T-helper 1 cell treated with Interleukin-12 subunit alpha and Interleukin-12 subunit beta and Interleukin-4 antibody, amounts not matched to agents 30 ng/mL and 1 ng/mL, for 36 hours (primary cell): Measurements from ENCODE around the gene TMEM250. TPM values are rescaled to one million over a fixed set of nuclear protein-coding genes. Genes with fewer than 3 reads are reported as not detected.
"Not testable (repeated sequence)": the region's sequence is repeated elsewhere in the genome, so short reads cannot be mapped to it uniquely, and the experiment has no call there.

Experiments
- intact Hi-C: fragments of 100-400 bp; cut with micrococcal nuclease; formaldehyde crosslinking; loops from one replicate; pipeline ENCODE4 v1.15.1; 2024
- total RNA-seq: library from RNA; stranded (reverse); gene quantifications from 2 replicates; pipeline ENCODE4 v1.2.3, GENCODE V29; 2022

The TMEM250 gene
- 50.0 and 52.5 TPM in 2 replicates for total RNA-seq

DNA sequence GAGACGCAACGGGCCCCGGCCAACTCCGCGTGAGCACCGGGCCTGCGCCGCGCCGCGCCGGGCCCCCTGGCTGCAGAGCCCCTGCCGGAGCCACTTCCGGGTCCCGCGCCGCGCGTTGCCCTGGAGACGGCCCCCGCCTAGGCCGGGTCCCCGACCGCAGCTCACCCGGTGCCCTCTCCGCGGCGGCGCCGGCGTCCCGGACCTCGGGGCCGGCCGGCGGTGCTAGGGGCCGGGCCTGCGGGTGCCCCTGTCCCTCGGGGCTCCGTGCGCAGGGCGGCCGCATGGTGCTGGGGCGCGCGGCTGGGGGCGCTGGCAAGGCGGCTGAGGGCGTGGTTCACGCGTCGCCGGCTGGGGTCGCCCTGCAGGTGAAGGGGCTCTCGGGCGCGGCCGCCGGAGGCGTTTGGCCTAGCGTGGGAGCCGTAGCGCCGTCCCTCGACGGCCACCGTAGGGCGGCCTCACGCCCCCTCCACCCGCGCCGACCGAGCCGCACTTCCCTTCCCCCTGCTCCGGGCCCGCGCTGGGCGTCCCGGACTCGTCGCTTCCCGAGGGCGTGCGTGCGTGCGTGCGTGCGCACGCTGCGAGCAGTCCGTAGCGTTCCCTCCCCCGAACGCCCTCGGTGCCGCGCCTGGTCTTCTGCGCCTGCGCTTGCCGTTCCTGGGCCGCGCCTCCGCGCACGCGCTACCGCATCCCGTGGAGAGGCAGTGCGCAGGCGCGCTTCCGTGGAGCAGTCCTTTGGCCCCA is at the start of gene TMEM250:
TSS of gene TMEM250 (minus strand) at position 556 of the 741 bp plus-strand sequence. CDS start 1,975 bp downstream, outside the sequence.
- intact Hi-C loops = loop anchor here (1.0 to 10.0 kb wide), 5 partner anchors 9 to 1496 kb away; partner anchors contain the start of genes CAMSAP1, EHMT1 and NOTCH1

GRCh38 chr9:136163248-136163850 is 44.7 kb upstream of the TMEM250 start:
- intact Hi-C loops = no loop called here

DNA sequence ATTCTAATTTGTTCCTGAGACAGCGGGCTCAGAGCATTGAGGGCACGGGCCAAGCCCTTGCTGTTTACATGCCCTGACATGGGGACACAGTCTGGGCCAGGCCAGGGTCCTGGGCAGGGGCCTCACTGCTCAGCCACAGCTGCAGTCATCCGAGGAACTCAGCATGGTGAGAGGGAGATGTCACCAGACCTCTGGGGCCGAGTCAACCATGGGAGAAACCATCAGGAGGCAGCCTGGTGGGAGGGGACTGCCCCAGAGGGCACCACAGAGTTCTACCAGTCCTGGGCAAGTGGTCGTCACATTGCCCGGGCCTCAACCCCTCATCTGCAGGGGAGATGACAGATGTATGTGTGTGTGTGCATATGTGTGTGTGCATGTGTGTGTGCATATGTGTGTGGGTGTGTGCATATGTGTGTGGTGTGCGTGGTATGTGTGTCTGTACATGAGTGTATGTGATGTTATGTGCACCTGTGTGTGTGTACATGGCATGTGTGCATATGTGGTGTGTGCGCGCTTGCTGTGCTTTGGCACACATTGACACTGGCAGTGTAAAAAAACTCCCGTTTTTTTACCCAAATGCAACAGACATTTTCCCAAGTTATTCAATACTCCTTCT is 42.4 kb upstream of the TMEM250 start:
- intact Hi-C loops = no loop called here

GRCh38 chr9:136160381-136160841 is 41.7 kb upstream of the TMEM250 start:
- intact Hi-C loops = no loop called here

DNA sequence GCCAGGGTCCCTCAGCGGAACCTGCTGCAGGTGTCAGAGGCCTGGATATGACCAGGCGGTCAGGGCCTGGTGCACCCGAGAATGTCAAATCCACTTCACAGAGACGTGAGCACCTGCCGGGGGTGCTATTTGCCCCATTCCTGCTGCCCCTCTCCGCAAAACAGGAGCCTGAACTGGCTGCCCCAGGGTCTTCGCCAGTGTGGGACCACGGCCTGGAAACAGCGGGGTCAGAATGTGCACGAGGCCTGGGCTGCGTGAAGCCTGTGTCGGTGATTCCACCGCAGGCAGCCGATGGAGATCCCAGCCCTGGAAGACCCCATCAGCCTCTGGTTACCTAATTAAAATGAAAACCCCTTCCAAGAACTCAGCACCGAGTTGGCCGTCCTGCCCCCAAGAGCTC is 41.2 kb upstream of the TMEM250 start:
- intact Hi-C loops = no loop called here

GRCh38 chr9:136157477-136158265 is 39.0 kb upstream of the TMEM250 start:
- intact Hi-C loops = no loop called here

DNA sequence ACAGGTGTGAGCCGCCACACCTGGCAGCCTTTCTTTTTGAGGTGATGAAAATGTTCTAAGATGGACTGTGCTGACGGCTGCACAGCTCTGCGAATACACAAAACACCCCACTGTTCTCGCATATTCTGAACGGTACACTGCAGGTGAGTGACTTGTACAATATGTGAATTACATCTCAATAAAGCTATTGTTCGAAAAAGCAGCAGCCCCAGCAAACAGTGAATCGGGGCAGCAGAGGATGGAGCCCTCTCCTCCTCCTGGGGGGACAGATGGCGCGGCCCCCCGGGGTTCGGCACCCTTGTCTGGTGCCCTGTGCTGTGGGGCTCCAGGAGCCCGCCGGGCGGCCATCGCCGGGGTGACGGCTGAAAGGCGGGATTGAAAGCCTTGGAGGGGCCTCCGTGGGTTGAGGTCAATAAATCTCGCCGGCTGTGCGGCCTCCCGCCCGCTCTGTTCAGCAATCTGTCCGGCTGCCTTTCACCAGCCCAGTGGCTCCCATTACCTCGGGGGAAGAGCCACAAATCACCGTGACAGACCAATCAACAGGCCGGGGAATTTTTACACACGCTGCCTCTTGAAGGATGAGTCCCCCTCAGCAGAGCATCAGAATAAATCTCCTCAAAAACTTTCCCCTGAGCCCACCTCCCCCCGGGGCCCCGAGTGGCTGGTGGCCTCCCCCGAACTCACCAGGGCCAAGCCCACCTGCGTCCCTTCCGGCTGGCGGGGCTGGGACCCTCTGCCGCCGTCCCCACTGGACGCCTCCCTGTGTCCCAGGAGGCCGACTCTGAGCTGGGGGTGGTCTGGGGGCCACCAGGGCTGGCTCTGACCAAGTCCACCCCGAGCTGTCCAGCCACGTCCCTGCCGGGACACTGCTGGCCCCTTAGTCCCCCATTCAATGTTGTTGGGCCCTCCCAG is 37.8 kb upstream of the TMEM250 start:
- intact Hi-C loops = no loop called here

DNA sequence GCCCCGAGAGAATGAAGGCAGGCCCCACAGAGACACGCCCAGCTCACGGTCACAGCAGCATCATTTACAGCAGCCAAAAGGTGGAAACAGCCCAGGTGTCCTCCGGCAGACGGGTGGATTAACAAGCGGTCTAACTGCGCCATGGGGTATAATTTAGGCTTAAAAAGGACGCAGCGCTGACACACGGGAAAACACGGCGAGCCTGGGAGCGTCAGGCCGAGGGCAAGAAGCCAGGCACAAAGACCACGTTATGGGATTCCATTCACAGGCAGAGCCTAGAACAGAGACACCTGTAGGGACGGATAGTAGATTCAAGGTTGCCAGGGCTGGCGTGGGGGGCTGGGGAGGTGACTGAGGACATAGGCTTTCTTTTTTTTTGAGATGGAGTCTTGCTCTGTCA is 36.9 kb upstream of the TMEM250 start:
- intact Hi-C loops = no loop called here

DNA sequence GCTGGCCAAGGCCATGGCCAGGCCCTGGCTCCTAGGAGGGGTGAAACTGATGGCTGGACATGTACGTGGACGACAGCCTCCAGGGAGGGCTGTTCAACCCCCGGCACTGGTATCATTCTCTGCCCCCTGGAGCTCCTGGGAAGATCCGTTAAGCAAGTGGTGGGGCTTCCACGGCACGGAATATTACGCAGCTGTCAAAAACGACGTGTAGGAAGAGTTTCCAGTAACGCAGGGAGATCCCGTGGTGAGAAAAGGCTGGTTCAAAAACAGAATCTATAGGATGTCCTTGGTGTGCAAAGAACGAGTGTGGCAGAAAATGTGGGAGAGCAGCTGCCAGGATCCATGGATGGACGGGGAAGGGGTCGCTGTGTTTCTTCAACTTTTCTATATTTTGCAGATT is 36.3 kb upstream of the TMEM250 start:
- intact Hi-C loops = no loop called here

GRCh38 chr9:136153381-136154065 is 34.8 kb upstream of the TMEM250 start:
- intact Hi-C loops = no loop called here

DNA sequence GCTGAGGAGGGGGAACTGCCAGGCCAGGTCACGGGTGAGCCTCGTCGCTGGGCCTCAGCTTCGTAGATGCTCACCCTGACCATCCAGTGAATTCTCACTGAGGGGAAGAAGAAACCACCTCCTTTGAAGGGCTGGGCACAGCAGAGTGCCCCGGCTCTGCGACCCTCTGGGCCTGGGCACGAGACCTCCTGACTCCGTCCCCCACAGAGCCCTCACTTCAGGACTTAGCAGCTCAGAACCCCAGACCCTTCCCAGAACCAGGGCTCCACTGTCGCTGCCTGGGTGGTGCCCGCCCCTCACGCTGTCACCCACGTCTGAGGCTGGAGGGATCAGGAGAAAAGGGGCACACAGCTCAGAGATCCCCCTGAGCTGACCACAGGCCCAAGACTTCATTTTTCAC is 34.3 kb upstream of the TMEM250 start:
- intact Hi-C loops = no loop called here

- intact Hi-C loops = no loop called here
These were observed 33.8 kb upstream of the TMEM250 start for GRCh38 chr9:136152543-136152866.

DNA sequence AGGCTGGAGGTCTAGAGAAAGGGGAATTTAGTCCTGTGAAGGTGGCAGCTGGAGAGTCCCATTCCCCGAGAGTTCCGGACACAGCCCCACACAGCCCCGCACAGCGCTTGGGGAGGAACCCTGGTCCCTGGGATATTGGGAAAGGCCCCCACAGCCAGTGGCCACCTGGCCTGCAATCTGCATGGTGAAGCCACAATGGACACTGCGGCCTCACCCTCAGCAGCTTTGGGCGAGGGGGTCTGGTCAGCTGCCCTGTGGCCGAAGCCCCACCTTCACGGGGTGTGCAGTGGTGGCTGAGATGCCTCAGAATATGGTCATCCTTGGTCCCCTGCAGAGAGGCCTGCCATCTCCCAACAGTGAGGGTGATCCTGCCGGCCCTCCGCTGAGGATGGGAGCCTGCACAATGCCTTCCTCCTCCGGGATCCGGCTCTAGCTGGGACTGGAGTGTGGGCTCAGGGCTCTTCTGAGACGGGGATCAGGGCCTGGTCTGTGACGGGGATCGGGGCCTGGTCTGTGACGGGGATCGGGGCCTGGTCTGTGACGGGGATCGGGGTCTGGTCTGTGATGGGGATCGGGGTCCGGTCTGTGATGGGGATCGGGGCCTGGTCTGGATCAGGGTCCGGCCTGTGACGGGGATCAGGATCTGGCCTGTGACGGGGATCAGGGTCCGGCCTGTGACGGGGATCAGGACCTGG is 33.3 kb upstream of the TMEM250 start:
- intact Hi-C loops = no loop called here

DNA sequence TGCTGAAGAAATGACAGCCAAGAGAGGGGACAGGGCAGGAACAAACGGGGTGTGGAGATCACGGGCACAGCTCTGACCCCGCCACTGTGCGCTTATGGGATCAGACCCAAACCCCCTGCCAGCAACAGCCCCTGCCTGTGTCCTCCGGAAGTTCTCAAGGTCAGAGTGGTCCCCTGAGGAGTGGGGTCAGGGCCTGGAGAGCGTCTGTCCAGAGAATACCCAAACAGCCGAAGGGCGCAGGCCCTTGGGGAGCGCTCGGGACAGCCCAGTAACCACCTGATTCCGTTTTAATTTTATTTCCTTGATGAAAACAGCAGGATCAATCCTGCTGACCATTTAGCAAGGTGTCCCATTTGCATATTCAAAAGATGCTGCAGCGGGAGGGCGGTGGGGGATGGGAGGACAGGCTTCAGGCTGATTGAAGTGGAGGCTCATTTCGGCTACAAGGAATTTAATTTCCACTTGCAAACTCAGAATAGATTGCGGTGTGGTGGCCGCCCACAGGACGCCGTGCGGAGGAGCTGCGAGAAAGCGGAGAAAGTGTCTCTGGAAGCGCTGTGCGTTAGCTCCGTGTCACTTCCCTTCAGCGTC is 32.6 kb upstream of the TMEM250 start:
- intact Hi-C loops = no loop called here

DNA sequence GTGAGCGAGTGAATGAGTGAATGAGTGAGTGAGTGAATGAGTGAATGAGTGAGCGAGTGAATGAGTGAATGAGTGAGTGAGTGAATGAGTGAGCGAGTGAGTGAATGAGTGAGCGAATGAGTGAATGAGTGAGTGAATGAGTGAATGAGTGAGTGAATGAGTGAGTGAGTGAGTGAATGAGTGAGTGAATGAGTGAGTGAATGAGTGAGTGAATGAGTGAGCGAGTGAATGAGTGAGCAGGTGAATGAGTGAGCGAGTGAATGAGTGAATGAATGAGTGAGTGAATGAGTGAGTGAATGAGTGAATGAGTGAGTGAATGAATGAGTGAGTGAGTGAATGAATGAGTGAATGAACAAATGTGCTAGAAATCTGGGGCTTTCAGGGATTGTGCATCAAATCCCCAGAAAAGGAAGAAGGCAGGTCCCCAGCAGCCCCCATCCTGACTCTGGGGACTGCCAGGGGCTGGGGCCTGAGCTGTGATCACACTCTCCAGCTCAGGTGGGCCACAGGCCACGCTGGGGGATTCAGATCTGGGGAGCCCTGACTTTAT is 32.1 kb upstream of the TMEM250 start:
- intact Hi-C loops = not testable (repeated sequence)

DNA sequence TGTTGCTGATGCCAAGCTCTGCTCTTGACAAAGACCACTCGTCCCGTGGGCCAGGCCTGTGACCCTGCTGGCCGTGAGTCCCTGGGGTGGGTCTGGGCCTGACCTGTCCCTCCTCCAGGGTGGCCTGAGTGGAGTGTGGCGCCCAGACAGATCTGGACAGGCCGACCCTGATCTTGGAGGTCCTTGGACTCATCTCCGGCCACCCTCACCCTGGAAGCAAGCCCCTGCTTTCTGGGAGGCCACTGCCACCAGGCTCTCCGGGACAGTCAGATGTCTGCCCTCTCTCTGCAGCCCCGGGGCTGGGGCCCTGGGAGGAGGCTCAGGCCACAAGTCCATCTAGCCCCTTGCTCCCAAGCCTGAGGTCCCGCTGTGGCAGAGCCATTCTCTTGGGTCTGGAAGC is 31.2 kb upstream of the TMEM250 start:
- intact Hi-C loops = no loop called here

- intact Hi-C loops = no loop called here
These were observed 30.7 kb upstream of the TMEM250 start for GRCh38 chr9:136149337-136149736.

GRCh38 chr9:136148766-136149165 is 30.1 kb upstream of the TMEM250 start:
- intact Hi-C loops = no loop called here
